Measurements from ENCODE around the gene MICU1. TPM values are rescaled to one million over a fixed set of nuclear protein-coding genes. Genes with fewer than 3 reads are reported as not detected.
A peak's percentile ranks its signal among the peaks of the same experiment; 100 is the strongest.

The MICU1 gene
- total and polyA plus RNA-seq, 2 of the 13 experiments (the other 11 are each of a cell fraction or from before 2014, with no cell fraction given): 32.5 to 56.1 TPM

GRCh38 chr10:72638586-72639440 is 12.9 kb upstream of the MICU1 start (continued):
- TF ChIP-seq HOMEZ (CRISPR knock-in tag; IDR thresholded peaks at IDR 0.05; ENCODE audit: low read depth) (peak; percentile 61; the same call in 1 of the 2 replicates), TAF1 (CRISPR knock-in tag; IDR thresholded peaks at IDR 0.05) (no peak), SYNCRIP (IDR thresholded peaks at IDR 0.05; ENCODE audit: insufficient read depth, low read depth, low read length) (no peak), GFI1 (CRISPR knock-in tag; IDR thresholded peaks at IDR 0.05; ENCODE audit: borderline replicate concordance) (no peak), ERF (CRISPR knock-in tag; IDR thresholded peaks at IDR 0.05) (no peak), SAFB2 (CRISPR knock-in tag; IDR thresholded peaks at IDR 0.05; ENCODE audit: borderline replicate concordance, low read depth) (no peak), ZFYVE20 (CRISPR knock-in tag; IDR thresholded peaks at IDR 0.05; ENCODE audit: borderline replicate concordance, low read depth) (no peak), ZNF225 (CRISPR knock-in tag; IDR thresholded peaks at IDR 0.05) (no peak), MTF1 (CRISPR knock-in tag; IDR thresholded peaks at IDR 0.05) (no peak), ZNF34 (CRISPR knock-in tag; IDR thresholded peaks at IDR 0.05; ENCODE audit: borderline replicate concordance) (no peak), AKAP8 (CRISPR knock-in tag; IDR thresholded peaks at IDR 0.05) (no peak), ZGPAT (CRISPR knock-in tag; IDR thresholded peaks at IDR 0.05) (0 out of 2 replicates have a peak, but pooled peaks have one; percentile 53), BCL3 (CRISPR knock-in tag; IDR thresholded peaks at IDR 0.05) (no peak), FOXJ3 (CRISPR knock-in tag; IDR thresholded peaks at IDR 0.05; ENCODE audit: borderline replicate concordance) (no peak), RORA (CRISPR knock-in tag; IDR thresholded peaks at IDR 0.05) (no peak), ZNF3 (CRISPR knock-in tag; IDR thresholded peaks at IDR 0.05) (no peak)
- TF ChIP-seq, protein P1, sequence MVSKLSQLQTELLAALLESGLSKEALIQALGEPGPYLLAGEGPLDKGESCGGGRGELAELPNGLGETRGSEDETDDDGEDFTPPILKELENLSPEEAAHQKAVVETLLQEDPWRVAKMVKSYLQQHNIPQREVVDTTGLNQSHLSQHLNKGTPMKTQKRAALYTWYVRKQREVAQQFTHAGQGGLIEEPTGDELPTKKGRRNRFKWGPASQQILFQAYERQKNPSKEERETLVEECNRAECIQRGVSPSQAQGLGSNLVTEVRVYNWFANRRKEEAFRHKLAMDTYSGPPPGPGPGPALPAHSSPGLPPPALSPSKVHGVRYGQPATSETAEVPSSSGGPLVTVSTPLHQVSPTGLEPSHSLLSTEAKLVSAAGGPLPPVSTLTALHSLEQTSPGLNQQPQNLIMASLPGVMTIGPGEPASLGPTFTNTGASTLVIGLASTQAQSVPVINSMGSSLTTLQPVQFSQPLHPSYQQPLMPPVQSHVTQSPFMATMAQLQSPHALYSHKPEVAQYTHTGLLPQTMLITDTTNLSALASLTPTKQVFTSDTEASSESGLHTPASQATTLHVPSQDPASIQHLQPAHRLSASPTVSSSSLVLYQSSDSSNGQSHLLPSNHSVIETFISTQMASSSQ (IDR thresholded peaks at IDR 0.05; ENCODE audit: low read depth): peak; percentile 68
- TF ChIP-seq, protein P1 (CRISPR knock-in tag; IDR thresholded peaks at IDR 0.05; ENCODE audit: borderline replicate concordance): no peak
- TF ChIP-seq, protein P2, sequence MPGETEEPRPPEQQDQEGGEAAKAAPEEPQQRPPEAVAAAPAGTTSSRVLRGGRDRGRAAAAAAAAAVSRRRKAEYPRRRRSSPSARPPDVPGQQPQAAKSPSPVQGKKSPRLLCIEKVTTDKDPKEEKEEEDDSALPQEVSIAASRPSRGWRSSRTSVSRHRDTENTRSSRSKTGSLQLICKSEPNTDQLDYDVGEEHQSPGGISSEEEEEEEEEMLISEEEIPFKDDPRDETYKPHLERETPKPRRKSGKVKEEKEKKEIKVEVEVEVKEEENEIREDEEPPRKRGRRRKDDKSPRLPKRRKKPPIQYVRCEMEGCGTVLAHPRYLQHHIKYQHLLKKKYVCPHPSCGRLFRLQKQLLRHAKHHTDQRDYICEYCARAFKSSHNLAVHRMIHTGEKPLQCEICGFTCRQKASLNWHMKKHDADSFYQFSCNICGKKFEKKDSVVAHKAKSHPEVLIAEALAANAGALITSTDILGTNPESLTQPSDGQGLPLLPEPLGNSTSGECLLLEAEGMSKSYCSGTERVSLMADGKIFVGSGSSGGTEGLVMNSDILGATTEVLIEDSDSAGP (CRISPR knock-in tag; IDR thresholded peaks at IDR 0.05; ENCODE audit: borderline replicate concordance): no peak

All from HepG2 (cell line).